H1 (cell line): Measurements from ENCODE around the gene EBPL. TPM values are rescaled to one million over a fixed set of nuclear protein-coding genes. Genes with fewer than 3 reads are reported as not detected.

Experiments used
- CHD2 ChIP-seq: IDR thresholded peaks from 2 replicates; pipeline ENCODE4 v1.6.1; 2012; ENCODE audit warnings: low read length, improper control_type of control experiment
- CHD7 ChIP-seq: fragments of 300-600 bp; sonication (generic); IDR thresholded peaks from 2 replicates; pipeline ENCODE4 v1.7.1; 2012; ENCODE audit warnings: low read length, moderate library complexity, mild to moderate bottlenecking, inconsistent platforms; ENCODE audit not compliant: insufficient replicate concordance
- EGR1 ChIP-seq: IDR thresholded peaks from 2 replicates; pipeline ENCODE4 v1.6.1; 2011; ENCODE audit warnings: low read depth, low read length, borderline replicate concordance
- EP300 ChIP-seq, 2 experiments: IDR thresholded peaks; 1 replicate in 1 of 2; 2 replicates in 1 of 2; pipeline ENCODE4 v1.6.1; 2011 to 2012; ENCODE audit warnings: low read depth in 2 of 2, low read length in 2 of 2, mild to moderate bottlenecking in 2 of 2, borderline replicate concordance in 1 of 2, inconsistent platforms in 1 of 2, moderate library complexity in 1 of 2
- GABPA ChIP-seq: IDR thresholded peaks from 2 replicates; pipeline ENCODE4 v1.6.1; 2011; ENCODE audit warnings: mild to moderate bottlenecking, low read length, moderate library complexity, borderline replicate concordance; ENCODE audit not compliant: insufficient read depth
- HDAC2 ChIP-seq, 2 experiments: fragments of 300-600 bp in 1 of 2; sonication (generic) in 1 of 2; IDR thresholded peaks; 2 replicates each; pipeline ENCODE4 v1.6.1; 2011 to 2012; ENCODE audit warnings: low read depth in 2 of 2, low read length in 2 of 2, mild to moderate bottlenecking in 2 of 2, moderate library complexity in 2 of 2, borderline replicate concordance in 1 of 2, inconsistent platforms in 1 of 2
- NANOG ChIP-seq: IDR thresholded peaks from 2 replicates; pipeline ENCODE4 v1.6.1; 2011; ENCODE audit warnings: low read length, low read depth, mild to moderate bottlenecking, inconsistent platforms; ENCODE audit not compliant: insufficient read depth, poor library complexity, severe bottlenecking
- RFX5 ChIP-seq: IDR thresholded peaks from 2 replicates; pipeline ENCODE4 v1.6.1; 2011; ENCODE audit warnings: low read depth, low read length, improper control_type of control experiment, borderline replicate concordance
- SIX5 ChIP-seq: IDR thresholded peaks from 2 replicates; pipeline ENCODE4 v1.6.1; 2011; ENCODE audit warnings: mild to moderate bottlenecking, low read depth, low read length
- TEAD4 ChIP-seq: IDR thresholded peaks from 2 replicates; pipeline ENCODE4 v1.6.1; 2012; ENCODE audit warnings: low read depth, low read length, inconsistent platforms, mixed read lengths
- polyA plus RNA-seq, 7 experiments: library from polyadenylated mRNA; depleted of rRNA in 3 of 7; stranded (reverse) in 5 of 7; unstranded in 2 of 7; fragments of >200 nt in 5 of 7; fragments of 200-250 nt in 2 of 7; gene quantifications; 1 replicate in 5 of 7; 2 replicates in 1 of 7; 4 replicates in 1 of 7; pipeline versions ENCODE4 v1.2.1 to v1.2.3, GENCODE V29; 2011 to 2013; ENCODE audit warnings: missing spikeins in 2 of 7, mixed read lengths in 2 of 7
- total RNA-seq: library from RNA; stranded (reverse); fragmentation: NEBNext Ultra II Directional; extraction: Animal tissue kit (Norgen Biotek cat#: 25700); gene quantifications from 2 replicates; pipeline ENCODE4 v1.2.1, GENCODE V29; 2021

The EBPL gene
- total and polyA plus RNA-seq, 2 of the 8 experiments (the other 6 are each of a cell fraction or from before 2014, with no cell fraction given), result 130 to 204 TPM

- no peak for TF ChIP-seq CHD2
- TF ChIP-seq EP300 (IDR thresholded peaks at IDR 0.05; ENCODE audit: borderline replicate concordance in 1 of 2, low read depth in 2 of 2, low read length in 2 of 2), result no peak
- no peak for TF ChIP-seq SIX5
- no peak for TF ChIP-seq EGR1
- TF ChIP-seq GABPA, result no peak
- TF ChIP-seq TEAD4, result no peak
- TF ChIP-seq HDAC2 (IDR thresholded peaks at IDR 0.05; ENCODE audit: borderline replicate concordance in 1 of 2, low read depth in 2 of 2, low read length in 2 of 2), result no peak
- TF ChIP-seq RFX5, result no peak
- TF ChIP-seq NANOG, result no peak
- no peak for TF ChIP-seq CHD7
Observed at GRCh38 chr13:49638030-49638743, 53.1 kb downstream of the EBPL start (continued).
